ENCODE data around the gene FHOD3.
"Not testable (repeated sequence)": the region's sequence is repeated elsewhere in the genome, so short reads cannot be mapped to it uniquely, and the experiment has no call there.

The FHOD3 gene

GRCh38 chr18:36680042-36680441, 382.5 kb downstream of the FHOD3 start:
- DNase-seq = no peak

GRCh38 chr18:36685580-36685979, 388.1 kb downstream of the FHOD3 start:
- no peak for DNase-seq

- peak; percentile 24 for DNase-seq
These were observed 390.8 kb downstream of the FHOD3 start for GRCh38 chr18:36688020-36688965.

GRCh38 chr18:36692371-36692770, 394.9 kb downstream of the FHOD3 start:
- DNase-seq = no peak

- DNase-seq = no peak
These were observed 395.4 kb downstream of the FHOD3 start for GRCh38 chr18:36692921-36693332.

GRCh38 chr18:36693931-36694620, 396.6 kb downstream of the FHOD3 start:
- DNase-seq = peak; percentile 83

- no peak for DNase-seq
These were observed 398.3 kb downstream of the FHOD3 start for GRCh38 chr18:36695806-36696205.

GRCh38 chr18:36697905-36698304, 400.4 kb downstream of the FHOD3 start:
- no peak for DNase-seq

GRCh38 chr18:36700955-36701354, 403.4 kb downstream of the FHOD3 start:
- DNase-seq = no peak

- no peak for DNase-seq
These were observed 405.0 kb downstream of the FHOD3 start for GRCh38 chr18:36702401-36703013.

GRCh38 chr18:36704156-36704555, 406.6 kb downstream of the FHOD3 start:
- no peak for DNase-seq

- no peak for DNase-seq
These were observed 408.8 kb downstream of the FHOD3 start for GRCh38 chr18:36706134-36706881.

- DNase-seq = no peak
These were observed 410.9 kb downstream of the FHOD3 start for GRCh38 chr18:36708366-36708765.

GRCh38 chr18:36709315-36709714, 411.8 kb downstream of the FHOD3 start:
- DNase-seq = no peak

GRCh38 chr18:36711014-36711725, 413.7 kb downstream of the FHOD3 start:
- no peak for DNase-seq

- no peak for DNase-seq
These were observed 414.4 kb downstream of the FHOD3 start for GRCh38 chr18:36711813-36712444.

GRCh38 chr18:36714476-36714875, 417.0 kb downstream of the FHOD3 start:
- no peak for DNase-seq

GRCh38 chr18:36717422-36718110, 420.1 kb downstream of the FHOD3 start:
- no peak for DNase-seq

- DNase-seq = no peak
These were observed 421.3 kb downstream of the FHOD3 start for GRCh38 chr18:36718705-36719328.

GRCh38 chr18:36719630-36720029, 422.1 kb downstream of the FHOD3 start:
- no peak for DNase-seq

GRCh38 chr18:36721351-36721750, 423.8 kb downstream of the FHOD3 start:
- not testable (repeated sequence) for DNase-seq

All from DMS79 (cell line).